ENCODE data around the gene KRT36. TPM values are rescaled to one million over a fixed set of nuclear protein-coding genes. Genes with fewer than 3 reads are reported as not detected.

Gene KRT36
- total and polyA plus RNA-seq, 10 of the 15 experiments (the other 5 are each of a cell fraction or from before 2014, with no cell fraction given): not detected

DNA sequence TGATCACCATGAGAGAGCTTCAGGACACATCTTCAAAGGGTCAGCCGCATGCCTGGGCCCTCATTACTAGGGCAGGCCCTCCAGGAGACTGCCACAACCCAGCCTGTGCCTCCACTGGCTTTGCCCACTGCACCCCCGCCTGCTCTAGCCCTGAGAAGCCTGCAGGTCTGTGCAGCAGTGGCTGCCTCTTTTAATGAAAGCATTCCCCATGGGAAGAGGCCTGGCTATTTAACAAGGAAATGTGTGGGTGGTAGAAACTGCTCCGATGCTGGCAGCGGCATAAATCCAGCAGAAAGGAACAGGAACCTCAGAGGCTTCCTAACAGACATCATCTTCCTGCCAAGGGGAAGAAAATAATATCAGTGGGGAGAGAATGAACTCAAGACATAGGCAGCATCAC, 22.1 kb downstream of the KRT36 start:
- intact Hi-C loops (cut with micrococcal nuclease; ENCODE audit: unreplicated experiment) (no loop called here), in situ Hi-C loops (cut with MboI) (no loop called here)
- no peaks in the 10 kb centered on the region for H3K36me3 ChIP-seq (ENCODE audit: control insufficient read depth in 2 of 2, insufficient read depth in 2 of 2, low read length in 1 of 2)
- no peak overlapping the region for H3K27ac ChIP-seq (ENCODE audit: control insufficient read depth, insufficient read depth)
- H3K9me3 ChIP-seq (replicated peaks; ENCODE audit: control insufficient read depth, insufficient read depth, low read length): no peaks in the 10 kb centered on the region
- no peak overlapping the region for H3K4me3 ChIP-seq
- no peaks in the 10 kb centered on the region for H3K79me2 ChIP-seq (ENCODE audit: control insufficient read depth, insufficient read depth, low read length)
- no peak overlapping the region for H3K9ac ChIP-seq (ENCODE audit: control insufficient read depth, insufficient read depth, low read length)
- ChIA-PET SMC1A (ENCODE audit: uncharacterized antibody, unreplicated experiment) (no interaction called here), RAD21 (ENCODE audit: unreplicated experiment) (no interaction called here), POLR2A (no interaction called here), CTCF (interaction anchor here (1.3 kb wide), 1 partner anchor 11 kb away, joined by 3 read pairs; no protein-coding TSS in a partner anchor)
- no peak overlapping the region for H3K4me2 ChIP-seq (ENCODE audit: control insufficient read depth, insufficient read depth)
- WGBS (ENCODE audit: insufficient coverage, insufficient replicate concordance, low lambda C conversion rate, missing lambda C conversion rate): 16% methylated on average over 4 of the region's 4 CpGs
- TF ChIP-seq SP1 (IDR thresholded peaks at IDR 0.05; ENCODE audit: low read depth, low read length): no peak
- no peak for TF ChIP-seq RB1 (IDR thresholded peaks at IDR 0.05; ENCODE audit: borderline replicate concordance)
- TF ChIP-seq, protein P1, sequence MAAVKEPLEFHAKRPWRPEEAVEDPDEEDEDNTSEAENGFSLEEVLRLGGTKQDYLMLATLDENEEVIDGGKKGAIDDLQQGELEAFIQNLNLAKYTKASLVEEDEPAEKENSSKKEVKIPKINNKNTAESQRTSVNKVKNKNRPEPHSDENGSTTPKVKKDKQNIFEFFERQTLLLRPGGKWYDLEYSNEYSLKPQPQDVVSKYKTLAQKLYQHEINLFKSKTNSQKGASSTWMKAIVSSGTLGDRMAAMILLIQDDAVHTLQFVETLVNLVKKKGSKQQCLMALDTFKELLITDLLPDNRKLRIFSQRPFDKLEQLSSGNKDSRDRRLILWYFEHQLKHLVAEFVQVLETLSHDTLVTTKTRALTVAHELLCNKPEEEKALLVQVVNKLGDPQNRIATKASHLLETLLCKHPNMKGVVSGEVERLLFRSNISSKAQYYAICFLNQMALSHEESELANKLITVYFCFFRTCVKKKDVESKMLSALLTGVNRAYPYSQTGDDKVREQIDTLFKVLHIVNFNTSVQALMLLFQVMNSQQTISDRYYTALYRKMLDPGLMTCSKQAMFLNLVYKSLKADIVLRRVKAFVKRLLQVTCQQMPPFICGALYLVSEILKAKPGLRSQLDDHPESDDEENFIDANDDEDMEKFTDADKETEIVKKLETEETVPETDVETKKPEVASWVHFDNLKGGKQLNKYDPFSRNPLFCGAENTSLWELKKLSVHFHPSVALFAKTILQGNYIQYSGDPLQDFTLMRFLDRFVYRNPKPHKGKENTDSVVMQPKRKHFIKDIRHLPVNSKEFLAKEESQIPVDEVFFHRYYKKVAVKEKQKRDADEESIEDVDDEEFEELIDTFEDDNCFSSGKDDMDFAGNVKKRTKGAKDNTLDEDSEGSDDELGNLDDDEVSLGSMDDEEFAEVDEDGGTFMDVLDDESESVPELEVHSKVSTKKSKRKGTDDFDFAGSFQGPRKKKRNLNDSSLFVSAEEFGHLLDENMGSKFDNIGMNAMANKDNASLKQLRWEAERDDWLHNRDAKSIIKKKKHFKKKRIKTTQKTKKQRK (IDR thresholded peaks at IDR 0.05; ENCODE audit: low read depth, low read length): no peak
- TF ChIP-seq KDM1A (IDR thresholded peaks at IDR 0.05; ENCODE audit: borderline replicate concordance): no peak
- TF ChIP-seq NFYB (IDR thresholded peaks at IDR 0.05; ENCODE audit: insufficient read depth, low read depth, low read length): no peak
- no peak for TF ChIP-seq YY1 (IDR thresholded peaks at IDR 0.05; ENCODE audit: low read depth, low read length)
- TF ChIP-seq GATAD2B (conservative IDR thresholded peaks at IDR 0.05; ENCODE audit: low read depth): no peak
- no peak for TF ChIP-seq RCOR1 (conservative IDR thresholded peaks at IDR 0.05; ENCODE audit: low read depth, low read length)
- TF ChIP-seq NR2F1 (conservative IDR thresholded peaks at IDR 0.05): no peak
- TF ChIP-seq TCF7 (IDR thresholded peaks at IDR 0.05; ENCODE audit: borderline replicate concordance): no peak
- TF ChIP-seq NR2C1 (IDR thresholded peaks at IDR 0.05): no peak
- no peak for TF ChIP-seq BCL11A (IDR thresholded peaks at IDR 0.05; ENCODE audit: low read depth, low read length)
- no peak for TF ChIP-seq BACH1 (IDR thresholded peaks at IDR 0.05; ENCODE audit: borderline replicate concordance)
- TF ChIP-seq USF2 (IDR thresholded peaks at IDR 0.05; ENCODE audit: borderline replicate concordance, low read depth, low read length): no peak
- no peak for TF ChIP-seq MLLT1 (IDR thresholded peaks at IDR 0.05)
- TF ChIP-seq ZBED1 (IDR thresholded peaks at IDR 0.05; ENCODE audit: borderline replicate concordance): no peak
- TF ChIP-seq, protein P2, sequence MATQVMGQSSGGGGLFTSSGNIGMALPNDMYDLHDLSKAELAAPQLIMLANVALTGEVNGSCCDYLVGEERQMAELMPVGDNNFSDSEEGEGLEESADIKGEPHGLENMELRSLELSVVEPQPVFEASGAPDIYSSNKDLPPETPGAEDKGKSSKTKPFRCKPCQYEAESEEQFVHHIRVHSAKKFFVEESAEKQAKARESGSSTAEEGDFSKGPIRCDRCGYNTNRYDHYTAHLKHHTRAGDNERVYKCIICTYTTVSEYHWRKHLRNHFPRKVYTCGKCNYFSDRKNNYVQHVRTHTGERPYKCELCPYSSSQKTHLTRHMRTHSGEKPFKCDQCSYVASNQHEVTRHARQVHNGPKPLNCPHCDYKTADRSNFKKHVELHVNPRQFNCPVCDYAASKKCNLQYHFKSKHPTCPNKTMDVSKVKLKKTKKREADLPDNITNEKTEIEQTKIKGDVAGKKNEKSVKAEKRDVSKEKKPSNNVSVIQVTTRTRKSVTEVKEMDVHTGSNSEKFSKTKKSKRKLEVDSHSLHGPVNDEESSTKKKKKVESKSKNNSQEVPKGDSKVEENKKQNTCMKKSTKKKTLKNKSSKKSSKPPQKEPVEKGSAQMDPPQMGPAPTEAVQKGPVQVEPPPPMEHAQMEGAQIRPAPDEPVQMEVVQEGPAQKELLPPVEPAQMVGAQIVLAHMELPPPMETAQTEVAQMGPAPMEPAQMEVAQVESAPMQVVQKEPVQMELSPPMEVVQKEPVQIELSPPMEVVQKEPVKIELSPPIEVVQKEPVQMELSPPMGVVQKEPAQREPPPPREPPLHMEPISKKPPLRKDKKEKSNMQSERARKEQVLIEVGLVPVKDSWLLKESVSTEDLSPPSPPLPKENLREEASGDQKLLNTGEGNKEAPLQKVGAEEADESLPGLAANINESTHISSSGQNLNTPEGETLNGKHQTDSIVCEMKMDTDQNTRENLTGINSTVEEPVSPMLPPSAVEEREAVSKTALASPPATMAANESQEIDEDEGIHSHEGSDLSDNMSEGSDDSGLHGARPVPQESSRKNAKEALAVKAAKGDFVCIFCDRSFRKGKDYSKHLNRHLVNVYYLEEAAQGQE (IDR thresholded peaks at IDR 0.05; ENCODE audit: low read depth, low read length): no peak
- BruUV-seq (replicated peaks): no TSS peak
- FAIRE-seq (no peak), DNase-seq (ENCODE audit: low read depth, low spot score) (no peak), ATAC-seq (no peak)
- H4K20me1 ChIP-seq (ENCODE audit: control insufficient read depth, insufficient read depth): no peaks in the 10 kb centered on the region
- no peak overlapping the region for H2AFZ ChIP-seq (ENCODE audit: control insufficient read depth, low read depth, low read length)
- H3K4me1 ChIP-seq (ENCODE audit: control insufficient read depth, insufficient read depth, low read length): no peaks in the 10 kb centered on the region
- H3K27me3 ChIP-seq (replicated peaks in 1 of 2; ENCODE audit: control insufficient read depth in 2 of 2, insufficient read depth in 2 of 2, low read length in 1 of 2): no peaks in the 10 kb centered on the region; a peak in 2 of 4 replicates
